HepG2 (cell line): Measurements from ENCODE around the gene AUP1. TPM values are rescaled to one million over a fixed set of nuclear protein-coding genes. Genes with fewer than 3 reads are reported as not detected.

ENCODE experiments used
- AGO2 ChIP-seq: fragments of 200-400 bp; formaldehyde crosslinking; optimal IDR thresholded peaks from 2 replicates; pipeline ENCODE3; 2017; ENCODE audit warnings: mild to moderate bottlenecking, low read depth, low read length, moderate library complexity
- AHR ChIP-seq: IDR thresholded peaks from 2 replicates; pipeline ENCODE4 v1.6.1; 2018; ENCODE audit warnings: missing genetic modification reagents, missing compliant biosample characterization
- CAMTA2 ChIP-seq: sonication (generic); formaldehyde crosslinking; IDR thresholded peaks from 2 replicates; pipeline ENCODE4 v1.4.0; 2020; ENCODE audit warnings: mild to moderate bottlenecking, missing genetic modification reagents, borderline replicate concordance
- CSRNP2 ChIP-seq: sonication (generic); formaldehyde crosslinking; conservative IDR thresholded peaks from 2 replicates; pipeline ENCODE4 v1.8.0; 2022; ENCODE audit warnings: low read depth, missing genetic modification reagents
- CTCF ChIP-seq: sonication (generic); formaldehyde crosslinking; IDR thresholded peaks from 2 replicates; pipeline ENCODE4 v1.5.0; 2020; ENCODE audit warnings: mild to moderate bottlenecking, missing genetic modification reagents, moderate library complexity
- DMTF1 ChIP-seq: sonication (generic); formaldehyde crosslinking; IDR thresholded peaks from 2 replicates; pipeline ENCODE4 v1.4.0; 2020; ENCODE audit warnings: mild to moderate bottlenecking, missing genetic modification reagents
- HNF4A ChIP-seq: sonication (generic); formaldehyde crosslinking; IDR thresholded peaks from 2 replicates; pipeline ENCODE4 v1.4.0; 2020; ENCODE audit warnings: missing genetic modification reagents
- HNRNPL ChIP-seq: fragments of 200-400 bp; formaldehyde crosslinking; IDR thresholded peaks from 2 replicates; pipeline ENCODE4 v1.6.1; 2017; ENCODE audit warnings: mild to moderate bottlenecking, low read depth, low read length
- HOXA3 ChIP-seq: sonication (generic); formaldehyde crosslinking; IDR thresholded peaks from 2 replicates; pipeline ENCODE4 v1.5.0; 2020; ENCODE audit warnings: missing genetic modification reagents
- PAXIP1 ChIP-seq: sonication (generic); formaldehyde crosslinking; conservative IDR thresholded peaks from 2 replicates; pipeline ENCODE4 v1.4.0; 2020; ENCODE audit warnings: mild to moderate bottlenecking, missing genetic modification reagents, moderate library complexity
- U2AF2 ChIP-seq: fragments of 200-400 bp; formaldehyde crosslinking; IDR thresholded peaks from 2 replicates; pipeline ENCODE4 v1.6.1; 2017; ENCODE audit warnings: low read depth, mild to moderate bottlenecking, low read length
- YEATS4 ChIP-seq: sonication (generic); formaldehyde crosslinking; IDR thresholded peaks from 2 replicates; pipeline ENCODE4 v1.4.0; 2020; ENCODE audit warnings: missing genetic modification reagents, borderline replicate concordance
- ZBTB7A ChIP-seq: sonication (generic); formaldehyde crosslinking; IDR thresholded peaks from 2 replicates; pipeline ENCODE4 v1.8.0; 2022; ENCODE audit warnings: mild to moderate bottlenecking, missing genetic modification reagents
- ZFP36L1 ChIP-seq: sonication (generic); formaldehyde crosslinking; IDR thresholded peaks from 2 replicates; pipeline ENCODE4 v1.8.0; 2022; ENCODE audit warnings: mild to moderate bottlenecking, missing genetic modification reagents, moderate library complexity
- ZMAT3 ChIP-seq: sonication (generic); formaldehyde crosslinking; conservative IDR thresholded peaks from 2 replicates; pipeline ENCODE4 v1.7.0; 2021; ENCODE audit warnings: missing genetic modification reagents
- ZNF431 ChIP-seq: sonication (generic); formaldehyde crosslinking; IDR thresholded peaks from 2 replicates; pipeline ENCODE4 v1.9.0; 2022; ENCODE audit warnings: missing genetic modification reagents, low read depth, mild to moderate bottlenecking, borderline replicate concordance
- ZNF749 ChIP-seq: sonication (generic); formaldehyde crosslinking; IDR thresholded peaks from 2 replicates; pipeline ENCODE4 v1.8.0; 2022; ENCODE audit warnings: mild to moderate bottlenecking, missing genetic modification reagents, moderate library complexity, borderline replicate concordance
- polyA plus RNA-seq, 8 experiments: library from polyadenylated mRNA; depleted of rRNA in 3 of 8; stranded (reverse) in 7 of 8; unstranded in 1 of 8; fragments of >200 nt; fragmentation: Illumina TruSeq in 4 of 8; extraction: Trizol in 4 of 8; gene quantifications; 2 replicates each; pipeline versions ENCODE4 v1.2.1 to v1.2.3, GENCODE V29; 2011 to 2016; ENCODE audit warnings: low read depth in 4 of 8, missing spikeins in 1 of 8, mixed read lengths in 1 of 8; ENCODE audit not compliant: insufficient read depth in 1 of 8
- total RNA-seq, 5 experiments: library from RNA; depleted of rRNA; stranded (reverse); fragments of >200 nt; fragmentation: Illumina TruSeq; extraction: Trizol; gene quantifications; 2 replicates each; pipeline ENCODE4 v1.2.3, GENCODE V29; 2016; ENCODE audit warnings: low read depth in 1 of 5

The AUP1 gene
- total and polyA plus RNA-seq, 2 of the 13 experiments (the other 11 are each of a cell fraction or from before 2014, with no cell fraction given) = 174 to 267 TPM

GRCh38 chr2:74507926-74508520, 21.5 kb downstream of the AUP1 start (continued):
- peak; percentile 45; the same call in 1 of the 2 replicates for TF ChIP-seq ZBTB7A (CRISPR knock-in tag)
- TF ChIP-seq ZNF431 (CRISPR knock-in tag) = 0 out of 2 replicates have a peak, but pooled peaks have one; percentile 34
- no peak for TF ChIP-seq AGO2
- no peak for TF ChIP-seq U2AF2
- TF ChIP-seq CTCF (CRISPR knock-in tag) = 0 out of 2 replicates have a peak, but pooled peaks have one; percentile 15
- no peak for TF ChIP-seq CSRNP2
- TF ChIP-seq HOXA3 (CRISPR knock-in tag) = no peak
- TF ChIP-seq ZNF749 = no peak
- no peak for TF ChIP-seq PAXIP1 (CRISPR knock-in tag)
- TF ChIP-seq HNF4A (CRISPR knock-in tag) = peak; percentile 18; the same call in 1 of the 2 replicates
- TF ChIP-seq CAMTA2 = no peak
- 0 out of 2 replicates have a peak, but pooled peaks have one; percentile 9 for TF ChIP-seq ZMAT3 (CRISPR knock-in tag)
- no peak for TF ChIP-seq AHR (CRISPR knock-in tag)
- TF ChIP-seq ZFP36L1 (CRISPR knock-in tag) = peak; percentile 31
- no peak for TF ChIP-seq DMTF1 (CRISPR knock-in tag)
- TF ChIP-seq HNRNPL = 0 out of 2 replicates have a peak, but pooled peaks have one; percentile 3
- TF ChIP-seq YEATS4 (CRISPR knock-in tag) = no peak
